Measurements from ENCODE around the gene ADGRG1.

GRCh38 chr16:57619606-57620334 lies 8.7 kb upstream of the ADGRG1 start:
- TF ChIP-seq, protein P1, sequence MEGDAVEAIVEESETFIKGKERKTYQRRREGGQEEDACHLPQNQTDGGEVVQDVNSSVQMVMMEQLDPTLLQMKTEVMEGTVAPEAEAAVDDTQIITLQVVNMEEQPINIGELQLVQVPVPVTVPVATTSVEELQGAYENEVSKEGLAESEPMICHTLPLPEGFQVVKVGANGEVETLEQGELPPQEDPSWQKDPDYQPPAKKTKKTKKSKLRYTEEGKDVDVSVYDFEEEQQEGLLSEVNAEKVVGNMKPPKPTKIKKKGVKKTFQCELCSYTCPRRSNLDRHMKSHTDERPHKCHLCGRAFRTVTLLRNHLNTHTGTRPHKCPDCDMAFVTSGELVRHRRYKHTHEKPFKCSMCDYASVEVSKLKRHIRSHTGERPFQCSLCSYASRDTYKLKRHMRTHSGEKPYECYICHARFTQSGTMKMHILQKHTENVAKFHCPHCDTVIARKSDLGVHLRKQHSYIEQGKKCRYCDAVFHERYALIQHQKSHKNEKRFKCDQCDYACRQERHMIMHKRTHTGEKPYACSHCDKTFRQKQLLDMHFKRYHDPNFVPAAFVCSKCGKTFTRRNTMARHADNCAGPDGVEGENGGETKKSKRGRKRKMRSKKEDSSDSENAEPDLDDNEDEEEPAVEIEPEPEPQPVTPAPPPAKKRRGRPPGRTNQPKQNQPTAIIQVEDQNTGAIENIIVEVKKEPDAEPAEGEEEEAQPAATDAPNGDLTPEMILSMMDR (IDR thresholded peaks at IDR 0.05): no peak
- TF ChIP-seq, protein P2, sequence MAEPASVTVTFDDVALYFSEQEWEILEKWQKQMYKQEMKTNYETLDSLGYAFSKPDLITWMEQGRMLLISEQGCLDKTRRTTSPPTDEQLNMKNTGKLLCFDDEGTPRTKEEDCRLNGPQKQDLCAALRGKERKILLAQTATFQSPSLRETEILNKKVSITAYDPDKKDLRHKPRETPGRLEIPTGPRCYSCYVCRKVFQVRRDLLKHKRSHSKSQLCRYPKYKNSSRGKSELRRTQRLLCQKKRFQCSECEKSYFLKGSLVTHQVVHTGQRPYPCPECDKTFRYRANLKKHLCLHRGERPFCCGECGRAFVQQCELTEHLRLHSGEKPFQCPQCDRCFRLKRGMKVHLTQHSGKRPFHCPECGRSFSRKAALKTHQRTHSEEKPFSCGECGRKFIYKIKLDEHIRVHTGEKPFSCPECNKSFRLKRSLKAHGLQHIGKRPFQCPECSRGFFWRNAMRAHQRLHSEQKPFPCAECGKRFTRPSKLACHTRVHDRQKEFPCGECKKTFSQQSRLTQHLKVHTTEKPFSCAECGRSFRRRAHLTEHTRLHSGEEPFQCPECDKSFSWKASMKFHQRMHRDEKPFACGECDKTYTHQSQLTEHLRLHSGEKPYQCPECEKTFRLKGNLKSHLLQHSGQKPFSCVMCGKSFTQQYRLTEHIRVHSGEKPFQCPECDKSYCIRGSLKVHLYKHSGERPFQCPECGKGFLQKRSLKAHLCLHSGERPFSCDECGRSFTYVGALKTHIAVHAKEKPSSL (CRISPR knock-in tag; conservative IDR thresholded peaks at IDR 0.05): no peak
- no peak for TF ChIP-seq USF2 (CRISPR knock-in tag; IDR thresholded peaks at IDR 0.05)
- TF ChIP-seq NFATC4 (CRISPR knock-in tag; IDR thresholded peaks at IDR 0.05): no peak
- no peak for TF ChIP-seq RELA (CRISPR knock-in tag; IDR thresholded peaks at IDR 0.05; ENCODE audit: borderline replicate concordance)
- TF ChIP-seq ZNF263 (CRISPR knock-in tag; IDR thresholded peaks at IDR 0.05; ENCODE audit: low read depth): no peak
- TF ChIP-seq IRF2 (CRISPR knock-in tag; IDR thresholded peaks at IDR 0.05; ENCODE audit: borderline replicate concordance, low read depth): no peak
- no peak for TF ChIP-seq FOXJ3 (CRISPR knock-in tag; IDR thresholded peaks at IDR 0.05; ENCODE audit: borderline replicate concordance)
- no peak for TF ChIP-seq SP1 (CRISPR knock-in tag; conservative IDR thresholded peaks at IDR 0.05)
- no peak for TF ChIP-seq MAX (CRISPR knock-in tag; IDR thresholded peaks at IDR 0.05)
- TF ChIP-seq, protein P3, sequence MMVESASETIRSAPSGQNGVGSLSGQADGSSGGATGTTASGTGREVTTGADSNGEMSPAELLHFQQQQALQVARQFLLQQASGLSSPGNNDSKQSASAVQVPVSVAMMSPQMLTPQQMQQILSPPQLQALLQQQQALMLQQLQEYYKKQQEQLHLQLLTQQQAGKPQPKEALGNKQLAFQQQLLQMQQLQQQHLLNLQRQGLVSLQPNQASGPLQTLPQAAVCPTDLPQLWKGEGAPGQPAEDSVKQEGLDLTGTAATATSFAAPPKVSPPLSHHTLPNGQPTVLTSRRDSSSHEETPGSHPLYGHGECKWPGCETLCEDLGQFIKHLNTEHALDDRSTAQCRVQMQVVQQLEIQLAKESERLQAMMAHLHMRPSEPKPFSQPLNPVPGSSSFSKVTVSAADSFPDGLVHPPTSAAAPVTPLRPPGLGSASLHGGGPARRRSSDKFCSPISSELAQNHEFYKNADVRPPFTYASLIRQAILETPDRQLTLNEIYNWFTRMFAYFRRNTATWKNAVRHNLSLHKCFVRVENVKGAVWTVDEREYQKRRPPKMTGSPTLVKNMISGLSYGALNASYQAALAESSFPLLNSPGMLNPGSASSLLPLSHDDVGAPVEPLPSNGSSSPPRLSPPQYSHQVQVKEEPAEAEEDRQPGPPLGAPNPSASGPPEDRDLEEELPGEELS (CRISPR knock-in tag; IDR thresholded peaks at IDR 0.05): no peak
- TF ChIP-seq NFE2L1 (CRISPR knock-in tag; IDR thresholded peaks at IDR 0.05): no peak
